HG02763 (cell line): ENCODE results near the gene NDRG3.
"Not testable (repeated sequence)": the region's sequence is repeated elsewhere in the genome, so short reads cannot be mapped to it uniquely, and the experiment has no call there.

ENCODE experiments used
- ATAC-seq: cut with Tn5 transposase; IDR thresholded peaks from one replicate; pipeline ENCODE4 v1.9.1; 2021; ENCODE audit warnings: mild to moderate bottlenecking, moderate library complexity; ENCODE audit not compliant: unreplicated experiment

The NDRG3 gene

DNA sequence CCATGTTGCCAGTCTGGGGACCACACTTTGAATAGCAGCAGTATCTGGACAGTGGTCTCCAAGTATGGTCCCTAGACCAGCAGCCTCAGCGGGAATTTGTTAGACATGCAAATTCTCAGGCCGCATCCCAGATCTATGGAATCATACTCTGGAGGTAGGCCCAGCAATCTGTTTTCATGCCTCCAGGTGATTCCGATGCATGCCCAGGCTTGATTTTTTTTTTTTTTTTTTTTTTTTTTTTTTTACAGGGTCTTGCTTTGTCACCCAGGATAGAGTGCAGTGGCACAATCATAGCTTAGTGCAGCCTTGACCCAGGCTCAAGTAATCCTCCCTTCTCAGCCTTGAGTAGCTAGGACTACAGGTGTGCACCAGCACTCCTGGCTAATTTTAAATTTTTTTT lies 99.2 kb downstream of the NDRG3 start:
- ATAC-seq, result no peak

DNA sequence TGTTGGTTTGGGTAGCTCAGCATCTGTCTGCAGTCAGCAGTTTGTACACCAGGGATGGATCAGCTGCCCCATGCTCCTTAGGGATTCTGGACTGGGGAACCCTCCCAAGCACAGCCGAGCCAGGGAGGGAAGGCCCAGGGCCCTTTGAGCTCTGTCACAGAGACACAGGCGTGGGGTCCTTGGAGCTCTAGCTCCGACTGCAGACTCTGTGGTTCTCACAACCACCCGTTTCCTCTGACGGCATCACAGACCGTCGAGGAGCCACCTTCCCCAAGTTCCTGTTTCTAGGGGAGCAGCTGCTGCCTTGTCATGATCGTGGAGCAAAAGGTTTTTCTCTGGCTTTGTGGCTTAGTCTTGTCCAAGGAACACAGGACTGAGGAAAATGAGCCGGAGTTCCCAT lies 99.9 kb downstream of the NDRG3 start, which contains the start of gene SLA2:
TSS of gene SLA2 (minus strand) at position 199 of the 400 bp plus-strand sequence. CDS start 4,861 bp downstream, outside the sequence.
- no peak for ATAC-seq

DNA sequence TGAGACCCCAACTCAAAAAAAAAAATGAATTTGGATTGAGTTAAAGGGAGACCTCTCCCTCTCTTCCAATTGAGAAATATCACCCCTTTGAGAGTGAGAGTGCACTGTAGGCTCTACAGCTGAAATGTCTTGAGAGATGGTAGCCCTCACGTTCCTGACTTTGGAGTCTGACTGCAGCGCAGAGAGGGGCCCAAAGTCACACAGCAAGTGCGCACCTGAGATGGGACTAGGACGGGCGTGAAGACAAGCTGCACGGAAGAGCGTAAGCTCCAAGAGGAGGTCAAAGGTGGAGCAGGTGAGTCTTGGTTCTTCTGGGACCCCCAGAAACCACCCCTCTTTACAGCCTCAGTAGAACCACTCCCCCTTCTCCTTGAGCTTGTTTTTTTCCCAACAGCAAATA lies 100.5 kb downstream of the NDRG3 start:
- no peak for ATAC-seq

DNA sequence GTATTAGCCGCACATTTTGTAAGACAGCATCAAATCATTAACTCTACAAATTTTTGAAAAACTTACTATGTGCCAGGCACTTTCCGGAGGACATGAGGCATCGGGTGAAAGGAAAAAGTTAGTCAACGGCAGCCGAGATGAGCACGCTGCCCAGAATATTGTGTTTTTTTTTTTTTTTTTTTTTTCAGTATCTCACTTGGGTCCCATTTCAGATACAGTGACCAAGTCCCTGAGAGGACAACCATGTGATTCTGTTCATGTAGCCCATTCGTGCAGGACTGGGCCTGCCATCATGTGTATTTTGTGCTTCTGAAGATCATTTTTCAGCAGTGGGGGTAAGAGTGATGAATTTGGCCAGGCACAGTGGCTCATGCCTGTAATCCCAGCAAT lies 101.2 kb downstream of the NDRG3 start:
- ATAC-seq, result no peak

DNA sequence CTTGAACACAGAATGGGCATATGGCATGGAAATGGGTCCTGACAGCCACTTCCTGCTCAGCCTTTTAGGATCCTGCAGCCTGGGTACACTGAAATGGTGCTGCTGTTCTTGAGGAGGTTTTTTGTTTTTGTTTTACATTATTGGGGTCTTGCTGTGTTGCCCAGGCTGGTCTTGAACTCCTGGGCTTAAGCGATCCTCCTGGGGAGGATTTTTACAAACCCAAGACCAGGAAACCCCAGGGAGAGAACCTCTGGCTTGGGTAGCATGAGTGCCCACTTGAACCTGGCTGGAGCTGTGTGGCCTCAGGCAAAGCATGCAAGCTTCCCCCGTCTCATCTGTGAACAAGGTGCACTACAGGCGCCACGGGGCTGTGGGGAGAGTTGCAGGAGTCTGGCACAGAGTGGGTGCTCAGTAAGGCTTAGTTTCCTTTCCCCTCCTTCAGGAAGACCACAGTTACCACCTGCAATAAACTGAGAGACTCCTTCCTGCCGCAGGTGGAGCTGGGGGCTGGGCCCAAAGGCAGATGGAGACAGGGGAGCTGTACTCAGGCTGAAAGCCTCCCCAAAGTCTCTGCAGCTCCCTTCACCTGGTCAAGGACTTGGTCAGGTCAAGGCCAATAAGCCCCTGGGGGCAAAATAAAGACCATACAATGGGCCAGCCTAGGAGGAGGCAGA lies 101.7 kb downstream of the NDRG3 start:
- ATAC-seq, result no peak

DNA sequence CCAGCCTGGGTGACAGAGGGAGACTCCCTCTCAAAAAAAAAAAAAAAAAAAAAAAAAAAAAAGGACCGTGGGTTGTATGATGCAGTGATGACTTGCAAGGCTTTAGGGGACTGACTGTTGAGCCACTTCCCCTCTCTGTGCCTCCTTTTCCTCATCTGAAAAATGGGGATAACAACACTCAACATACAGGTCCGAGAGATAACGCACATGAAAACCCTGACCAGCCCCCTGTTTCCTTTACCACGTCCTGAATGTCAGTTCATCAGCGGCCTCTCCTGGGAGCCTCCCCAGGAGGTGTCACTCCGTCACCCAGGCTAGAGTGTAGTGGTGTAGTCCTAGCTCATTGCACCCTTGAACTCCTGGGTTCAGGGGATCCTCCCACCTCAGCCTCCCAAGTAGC lies 103.8 kb downstream of the NDRG3 start:
- ATAC-seq, result no peak

DNA sequence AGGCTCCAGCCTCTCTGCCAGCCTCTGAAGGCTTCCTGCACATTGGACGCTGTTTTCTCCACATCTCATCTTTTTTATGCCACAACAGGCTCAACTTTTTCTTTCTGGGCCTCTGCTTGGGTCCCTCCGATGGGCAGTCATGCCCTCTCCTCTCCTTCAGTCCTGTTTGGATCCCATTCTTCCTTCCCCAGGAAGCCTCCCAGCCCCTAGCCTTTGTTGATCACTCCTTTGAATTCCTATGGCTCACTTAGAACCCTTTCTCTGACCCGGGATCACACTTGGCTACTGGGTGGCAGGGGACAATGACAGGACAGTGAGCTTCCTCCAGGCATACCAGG lies 104.4 kb downstream of the NDRG3 start:
- no peak for ATAC-seq

DNA sequence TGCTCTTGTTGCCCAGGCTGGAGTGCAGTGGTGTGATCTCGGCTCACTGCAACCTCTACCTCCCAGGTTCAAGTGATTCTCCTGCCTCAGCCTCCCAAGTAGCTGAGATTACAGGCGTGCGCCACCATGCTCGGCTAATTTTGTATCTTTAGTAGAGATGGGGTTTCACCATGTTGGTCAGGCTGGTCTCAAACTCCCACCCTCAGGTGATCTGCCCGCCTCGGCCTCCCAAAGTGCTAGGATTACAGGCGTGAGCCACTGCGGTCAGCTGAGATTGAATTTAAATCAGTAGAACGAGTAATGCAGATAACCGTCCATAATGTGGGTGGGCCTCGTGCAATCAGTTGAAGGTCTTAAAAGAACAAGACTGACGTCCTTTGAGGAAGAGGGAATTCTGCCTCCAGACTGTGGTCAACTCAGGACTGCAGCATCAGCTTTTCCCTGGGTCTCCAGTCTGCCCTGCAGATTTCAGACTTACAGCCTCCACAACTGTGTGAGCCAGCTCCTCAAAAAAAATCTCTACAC lies 107.0 kb downstream of the NDRG3 start:
- ATAC-seq, result not testable (repeated sequence)

DNA sequence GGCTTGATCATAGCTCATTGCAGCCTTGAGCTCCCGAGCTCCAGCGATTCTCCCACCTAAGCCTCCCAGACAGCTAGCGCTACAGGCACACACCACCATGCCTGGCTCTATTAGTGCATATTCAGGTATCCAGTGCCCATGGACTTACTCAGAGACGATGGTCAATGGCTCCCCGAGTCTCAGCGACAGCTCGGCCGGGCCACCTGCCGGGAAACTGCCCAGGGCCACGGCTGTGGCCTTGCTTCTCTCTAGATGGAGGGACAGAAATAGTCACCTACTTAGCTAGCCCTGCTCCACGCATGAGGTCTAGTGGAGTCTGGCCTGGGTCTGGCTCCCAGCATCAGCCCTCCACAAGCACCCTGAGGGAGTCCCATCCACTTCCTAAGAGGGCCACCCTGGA lies 111.5 kb downstream of the NDRG3 start:
- ATAC-seq, result no peak

DNA sequence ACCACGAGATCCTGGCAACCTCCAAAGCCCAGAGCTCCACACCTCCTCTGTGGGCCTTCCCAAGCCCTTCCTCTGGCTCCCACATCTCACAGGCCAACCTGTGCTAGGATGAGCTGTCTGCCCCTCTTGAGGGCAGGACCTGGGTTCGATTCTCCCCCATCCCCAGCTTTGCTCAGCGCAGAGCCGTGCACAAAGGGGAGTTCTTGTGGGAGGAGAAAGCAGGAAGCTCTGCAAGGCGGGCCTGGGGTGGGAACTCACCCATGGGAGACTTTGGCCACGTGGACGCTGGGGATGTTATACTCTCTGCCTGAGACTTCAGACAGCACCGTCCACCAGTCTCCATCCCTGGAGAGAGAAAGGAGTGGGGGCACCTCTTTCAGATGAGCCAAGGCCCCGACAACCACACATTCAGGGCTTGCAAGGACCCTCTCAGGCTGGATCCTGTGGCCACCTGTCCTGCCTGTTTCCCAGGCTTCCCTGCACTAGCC lies 112.6 kb downstream of the NDRG3 start:
- no peak for ATAC-seq

DNA sequence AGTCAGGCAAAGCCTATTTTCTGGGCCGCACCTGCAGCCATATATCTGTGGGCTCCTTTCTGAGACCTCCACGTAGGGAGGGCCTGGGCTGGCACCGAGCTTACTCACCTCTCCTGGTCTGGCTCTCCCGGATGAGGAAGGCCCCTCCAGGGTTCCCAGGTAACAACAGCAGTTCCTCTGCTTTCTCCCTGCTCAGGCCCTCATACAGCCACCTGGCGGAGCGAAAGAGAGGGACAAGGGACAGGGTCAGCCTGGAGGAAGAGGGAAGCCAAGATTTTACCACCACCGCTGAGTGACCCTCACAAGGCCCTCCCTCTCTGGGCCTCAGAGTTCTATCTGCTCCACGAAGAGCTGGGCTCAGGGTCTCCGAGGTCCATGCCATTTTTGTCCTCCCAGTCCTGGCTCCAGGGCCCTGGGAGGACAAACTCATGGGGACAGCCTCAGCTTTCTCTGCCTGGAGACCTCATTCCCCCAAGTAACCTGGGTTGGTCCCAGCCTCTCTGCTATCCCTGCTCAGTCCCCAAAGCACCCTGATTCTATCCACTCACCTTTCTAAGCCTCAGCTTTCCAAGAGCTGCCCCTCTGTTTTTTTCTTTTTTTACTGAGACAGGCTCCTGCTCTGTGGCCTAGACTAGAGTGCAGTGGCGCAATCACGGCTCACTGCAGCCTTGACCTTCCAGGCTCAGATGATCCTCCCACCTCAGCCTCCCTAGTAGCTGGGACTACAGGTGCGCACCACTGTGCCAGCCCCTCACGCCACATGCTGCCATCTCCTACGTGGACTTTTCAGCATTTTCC lies 113.2 kb downstream of the NDRG3 start:
- no peak for ATAC-seq

DNA sequence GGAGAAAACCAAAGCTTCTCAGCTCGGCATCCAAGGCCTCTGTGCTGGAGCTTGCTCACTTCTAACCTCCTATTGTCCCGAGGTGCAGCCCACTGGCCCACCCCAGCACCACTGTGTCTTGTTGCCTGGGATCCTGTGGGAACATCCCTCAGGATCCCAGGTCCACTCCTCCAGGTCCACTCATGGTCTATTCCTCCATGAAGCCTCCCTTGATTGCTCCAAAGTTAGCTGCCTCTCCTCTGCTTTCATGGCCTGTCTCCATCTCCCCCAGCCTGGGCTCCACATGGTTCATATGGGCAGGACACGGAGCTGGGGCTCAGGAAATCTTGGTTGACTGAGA lies 113.8 kb downstream of the NDRG3 start:
- ATAC-seq, result no peak

DNA sequence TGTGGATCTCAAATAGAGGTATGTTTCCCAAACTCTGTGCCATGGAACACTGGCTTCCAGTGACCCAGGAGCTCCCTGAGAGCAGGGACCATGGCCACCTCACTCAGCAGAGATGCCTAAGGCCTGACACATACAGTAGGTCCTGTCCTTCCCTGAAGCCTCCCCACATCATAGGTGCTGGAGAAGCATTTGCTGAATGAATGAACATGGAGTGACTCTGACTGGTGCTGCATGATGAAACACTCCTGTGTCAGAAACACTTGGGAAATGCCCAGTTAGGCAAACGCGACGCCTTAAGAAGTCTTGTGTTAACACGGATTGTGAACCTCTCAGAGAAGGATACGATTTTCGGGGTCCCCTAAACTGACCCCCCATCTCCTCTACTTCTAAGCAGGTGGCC lies 114.2 kb downstream of the NDRG3 start:
- no peak for ATAC-seq

DNA sequence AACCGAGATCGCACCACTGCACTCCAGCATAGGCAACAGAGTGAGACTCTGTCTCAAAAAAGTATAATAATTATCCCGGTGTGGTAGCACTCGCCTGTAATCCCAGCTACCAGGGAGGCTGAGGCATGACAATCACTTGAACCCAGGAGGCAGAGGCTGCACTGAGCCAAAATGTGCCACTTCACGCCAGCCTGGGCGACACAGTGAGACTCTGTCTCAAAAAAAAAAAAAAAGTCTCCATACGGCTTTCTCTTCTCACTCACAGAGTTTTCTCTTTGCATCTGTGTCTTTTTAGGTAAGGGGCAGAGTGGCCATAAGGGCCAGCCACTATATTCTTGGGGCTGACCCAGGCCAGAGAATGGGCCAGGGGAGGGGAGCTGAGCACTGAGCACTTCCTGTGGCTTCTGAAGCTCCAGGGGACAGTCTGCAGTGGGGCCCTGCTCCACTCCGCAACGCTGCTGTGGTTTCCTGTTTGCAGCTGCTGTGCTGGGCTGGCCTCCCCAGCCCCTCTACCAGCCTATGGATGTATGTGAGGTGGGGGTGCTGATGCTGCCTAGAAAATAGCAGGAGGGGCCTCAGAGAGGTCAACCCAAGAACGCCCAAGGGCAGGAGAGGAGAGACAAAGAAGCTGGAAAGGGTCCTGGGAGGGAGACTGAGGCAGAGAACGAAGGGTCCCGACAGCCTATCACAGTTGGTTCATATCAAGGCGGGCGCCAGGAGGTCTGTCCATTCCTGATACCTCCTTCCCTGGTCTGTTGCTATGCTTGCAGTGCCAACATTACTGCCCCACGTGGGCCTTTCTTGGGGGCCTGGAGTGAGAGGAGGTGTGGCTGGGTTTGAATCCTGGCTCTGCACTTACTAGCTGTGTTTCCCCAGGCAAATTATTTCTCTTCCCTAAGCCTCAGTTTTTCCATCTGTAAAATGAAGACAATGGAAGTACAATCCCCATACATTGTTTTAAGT lies 115.9 kb downstream of the NDRG3 start:
- no peak for ATAC-seq

DNA sequence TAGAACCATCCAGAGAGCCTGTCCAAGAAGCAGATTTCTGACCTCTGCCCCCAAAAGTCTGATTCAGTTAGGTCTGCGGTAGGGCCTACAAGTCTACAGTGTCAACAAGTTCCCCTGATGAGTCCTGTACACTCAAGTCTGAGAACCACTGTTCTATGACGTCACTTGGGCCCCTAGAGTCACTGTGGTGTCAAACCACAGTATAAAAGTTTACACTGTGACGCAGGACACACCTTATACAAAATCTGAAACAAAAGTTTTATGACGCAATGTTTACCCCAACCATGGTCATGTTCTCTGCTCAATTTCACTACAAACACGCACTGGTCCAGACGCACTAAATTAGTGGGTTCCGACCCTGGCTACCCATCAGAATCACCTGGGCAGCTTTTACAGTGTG lies 117.8 kb downstream of the NDRG3 start:
- ATAC-seq, result no peak

DNA sequence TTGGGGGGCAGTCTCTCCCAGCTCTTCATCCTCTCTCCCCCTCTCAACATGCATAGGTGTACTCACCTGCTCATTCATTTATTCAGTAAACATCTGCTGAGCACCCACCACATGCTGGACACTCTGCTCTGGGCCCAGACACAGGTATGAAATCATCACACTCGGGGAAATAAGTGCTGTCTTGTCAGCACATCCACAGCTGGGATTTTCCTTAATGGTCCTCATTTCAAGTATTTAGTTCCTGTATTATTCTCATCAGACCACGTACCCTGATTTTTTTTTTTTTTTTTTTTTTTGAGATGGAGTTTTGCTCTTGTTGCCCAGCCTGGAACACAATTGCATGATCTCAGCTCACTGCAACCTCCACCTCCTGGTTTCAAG lies 121.0 kb downstream of the NDRG3 start:
- ATAC-seq, result no peak

DNA sequence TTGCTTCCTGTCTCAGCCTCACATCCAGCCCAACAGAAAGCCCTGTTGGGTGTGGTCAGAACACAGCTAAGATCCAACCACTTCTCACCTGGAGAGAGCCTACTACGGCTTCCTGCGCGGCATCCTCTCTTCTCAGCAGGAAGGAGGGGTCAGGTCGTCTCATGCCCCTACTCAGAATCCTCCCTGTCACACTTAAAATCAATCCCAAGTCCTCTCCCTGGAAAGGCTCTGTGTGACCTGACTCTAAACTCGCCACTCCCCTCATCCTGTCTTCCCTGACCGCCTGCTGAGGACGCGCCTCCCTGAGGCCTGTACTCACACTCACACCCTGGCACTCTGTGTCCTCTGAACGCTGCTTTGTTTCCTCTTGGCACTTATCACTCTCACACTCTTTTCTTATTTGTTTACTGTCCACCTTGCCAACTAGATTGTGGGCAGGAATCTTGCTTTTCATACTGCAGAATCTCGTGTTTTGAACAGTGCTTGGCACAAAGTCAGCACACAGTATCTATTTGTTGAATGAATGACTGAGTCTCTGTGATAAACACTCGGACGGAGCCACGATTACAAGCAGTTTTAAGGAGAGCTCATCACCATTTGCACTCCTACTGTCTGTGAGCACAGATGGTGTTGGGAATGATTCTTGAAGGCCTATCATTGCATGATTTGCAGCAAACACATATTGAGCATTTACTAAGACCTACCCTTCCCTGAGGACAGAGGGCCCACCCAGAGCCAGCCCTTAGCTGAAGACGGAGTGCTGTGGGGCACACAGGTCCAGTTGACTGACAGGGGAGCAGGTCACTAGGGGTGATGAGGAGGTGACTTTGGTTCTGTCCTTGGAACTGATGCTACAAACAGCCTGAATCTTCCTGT lies 121.6 kb downstream of the NDRG3 start:
- ATAC-seq, result no peak

DNA sequence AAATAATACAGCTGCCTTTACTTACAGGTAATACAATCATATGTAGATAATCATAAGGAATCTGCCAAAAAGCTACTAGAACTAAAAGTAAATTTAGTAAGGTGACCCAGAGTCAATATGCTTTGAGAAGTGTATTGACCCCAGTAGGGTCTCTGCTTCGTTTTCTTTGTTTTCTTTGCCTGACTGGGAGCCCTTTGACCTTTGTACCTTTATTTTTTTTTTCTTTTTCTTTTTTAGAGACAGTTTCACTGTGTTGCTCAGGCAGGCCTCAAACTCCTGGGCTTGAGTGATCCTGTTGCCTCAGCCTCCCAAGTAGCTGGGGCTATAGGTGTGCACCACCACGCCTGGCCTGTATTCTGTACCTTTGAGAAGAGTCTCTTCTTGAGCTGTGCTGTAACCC lies 122.4 kb downstream of the NDRG3 start:
- no peak for ATAC-seq

DNA sequence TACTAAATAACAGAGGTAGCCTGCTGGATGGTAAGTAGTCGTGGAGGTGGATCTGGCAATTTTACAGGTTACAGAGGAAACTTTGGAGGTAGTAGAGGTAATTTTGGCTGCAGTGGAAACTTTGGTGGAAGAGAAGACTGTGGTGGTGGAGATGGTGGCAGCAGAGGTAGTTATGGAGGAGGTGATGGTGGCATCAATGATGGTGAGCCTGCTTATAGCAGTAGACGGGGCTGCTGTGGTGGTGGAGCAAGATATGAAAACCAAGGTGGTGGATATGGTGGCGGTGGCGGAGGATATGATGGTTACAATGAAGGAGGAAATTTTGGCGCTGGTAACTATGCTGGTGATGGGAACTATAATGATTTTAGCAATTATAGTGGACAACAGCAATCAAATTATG lies 125.0 kb downstream of the NDRG3 start:
- ATAC-seq, result no peak
